Ovary (tissue), 9 donors: Measurements from ENCODE around the gene LRCH3. TPM values are rescaled to one million over a fixed set of nuclear protein-coding genes. Genes with fewer than 3 reads are reported as not detected.

Experiments
- DNase-seq, 5 donors: peaks; one replicate each; pipeline ENCODE4 v3.0.0-alpha.2; 2019 to 2020
- H3K27ac ChIP-seq, 2 donors: fragments of 200-600 bp; one replicate each; pipeline versions ENCODE4 v1.5.1 to v1.8.0; 2019 to 2022
- H3K27me3 ChIP-seq: fragments of 200-600 bp; one replicate; pipeline ENCODE4 v1.8.0; 2022
- H3K36me3 ChIP-seq: fragments of 200-600 bp; sonication (generic); one replicate; pipeline ENCODE4 v1.5.1; 2019
- H3K4me1 ChIP-seq: one replicate; pipeline ENCODE4 v1.8.1; 2013; ENCODE audit warnings: mild to moderate bottlenecking, moderate library complexity; ENCODE audit not compliant: insufficient read depth
- H3K4me3 ChIP-seq: fragments of 200-600 bp; sonication (generic); one replicate; pipeline ENCODE4 v1.5.1; 2017
- H3K9me3 ChIP-seq, 2 donors: fragments of 200-600 bp in 1 of 2; sonication (generic) in 1 of 2; one replicate each; pipeline versions ENCODE4 v1.5.1 to v1.8.1; 2013 to 2019; ENCODE audit warnings: mild to moderate bottlenecking in 1 of 2, moderate library complexity in 1 of 2
- CTCF ChIP-seq, 3 donors: fragments of 450-650 bp in 2 of 3; fragments of 200-600 bp in 1 of 3; IDR thresholded peaks; one replicate each; pipeline versions ENCODE4 v1.5.1 to v1.8.0; 2016 to 2022; ENCODE audit warnings: antibody characterized with exemption in 3 of 3, mild to moderate bottlenecking in 1 of 3
- EP300 ChIP-seq: sonication (generic); formaldehyde crosslinking; IDR thresholded peaks from one replicate; pipeline ENCODE4 v1.6.1; 2017; ENCODE audit warnings: antibody characterized with exemption
- POLR2A ChIP-seq: fragments of 450-650 bp; IDR thresholded peaks from one replicate; pipeline ENCODE4 v1.6.1; 2017; ENCODE audit warnings: antibody characterized with exemption, mild to moderate bottlenecking, moderate library complexity
- WGBS, 3 donors: extraction: QIAGEN DNeasy Blood & Tissue Kit in 1 of 3; methylation state at CpG; one replicate each; pipeline versions ENCODE4 v1.1.5 to v1.1.7; 2013 to 2017; 5-methylcytosine and 5-hydroxymethylcytosine counted together
- intact Hi-C, 4 donors: fragments of 100-400 bp; cut with DNase I; formaldehyde crosslinking; loops; one replicate each; pipeline versions ENCODE4 v1.11.0 to v1.15.1; 2022 to 2023
- polyA plus RNA-seq, 2 donors: library from polyadenylated mRNA; stranded (reverse); fragments of 200-250 nt in 1 of 2; fragments of 350-450 nt in 1 of 2; fragmentation: Illumina TruSeq in 1 of 2; extraction: RNeasy Lipid Tissue Mini Kit (QIAGEN cat#74804) in 1 of 2; gene quantifications; one replicate each; pipeline ENCODE4 v1.2.3, GENCODE V29; 2013 to 2014
- small RNA-seq: library from RNA; depleted of rRNA; stranded (forward); fragments of <200 nt; gene quantifications from one replicate; pipeline ENCODE3, GENCODE V24; 2016
- total RNA-seq, 7 donors: library from RNA; depleted of rRNA in 2 of 7; stranded (reverse); fragments of >200 nt in 2 of 7; fragmentation: NEBNext Ultra II Directional in 3 of 7; extraction: Animal tissue kit (Norgen Biotek cat#: 25700) in 3 of 7; gene quantifications; one replicate each; pipeline versions ENCODE4 v1.1.0 to v1.2.4, GENCODE V29; 2016 to 2023
- donor health status: DM: no; HTN: no; CAD: no; lungs with moderate emphysema.
- donor health status: DM: no; HTN: no; CAD: no.
- donor health status: Bipolar disorder and iron deficiency.
- donor health status: DM: yes; HTN: yes; CAD: no.
- donor health status: DM: no; HTN: no; CAD: no.
- donor health status: DM: yes; HTN: yes; CAD: no.

The LRCH3 gene
- total and polyA plus RNA-seq, 9 donors = 20.9 to 192 (median 61.6) TPM

GRCh38 chr3:197936819-197937384 lies 145.8 kb downstream of the LRCH3 start:
- Histone ChIP-seq H3K4me3 (no peak overlapping the region), H3K9me3 (no peaks in the 10 kb centered on the region), H3K27ac (no peak overlapping the region), H3K27me3 (no peaks in the 10 kb centered on the region), H3K4me1 (no peaks in the 10 kb centered on the region), H3K36me3 (no peaks in the 10 kb centered on the region)
- 89 to 91% (median 90%) methylated on average over 15 of the region's 15 CpGs for WGBS, 3 donors
- intact Hi-C loops = no loop called here
- DNase-seq = no peak
- TF ChIP-seq POLR2A (no peak), CTCF (IDR thresholded peaks at IDR 0.05) (no peak), EP300 (no peak)

Small RNA genes lying within 50 kb of the gene (small RNA-seq; reads per million reads assigned to genes)
- not detected for gene RNU6-858P

Other genes starting within 250 kb of the LRCH3 start
- 10 to 100 TPM in 3 of 7 donors, 1 to 10 TPM in 4; 3.3 to 15.4 (median 9.9) TPM for gene BDH1, start 235.3 kb upstream of the LRCH3 start, total RNA-seq
- 10 to 100 TPM; 11.7 to 14.4 TPM for gene BDH1, start 235.3 kb upstream of the LRCH3 start, polyA plus RNA-seq
- gene RUBCN, start 54.4 kb upstream of the LRCH3 start, total RNA-seq = 10 to 100 TPM; 20.0 to 36.2 (median 27.5) TPM
- gene RUBCN, start 54.4 kb upstream of the LRCH3 start, polyA plus RNA-seq = 10 to 100 TPM in 1 of 2 donors, 1 to 10 TPM in 1; 9.5 to 11.4 TPM
- 10 to 100 TPM; 23.8 to 70.5 (median 58.0) TPM for gene FYTTD1, start 41.4 kb upstream of the LRCH3 start, total RNA-seq
- gene FYTTD1, start 41.4 kb upstream of the LRCH3 start, polyA plus RNA-seq = 10 to 100 TPM; 16.8 to 49.6 TPM
- gene RPL35A, start 158.9 kb downstream of the LRCH3 start, total RNA-seq = 1,000 to 10,000 TPM; 1,036 to 2,796 (median 2,128) TPM
- gene RPL35A, start 158.9 kb downstream of the LRCH3 start, polyA plus RNA-seq = 1,000 to 10,000 TPM; 3,374 to 4,524 TPM
- 10 to 100 TPM in 3 of 7 donors, 1 to 10 TPM in 4; 5.1 to 12.8 (median 8.7) TPM for gene LMLN, start 169.0 kb downstream of the LRCH3 start, total RNA-seq
- 1 to 10 TPM; 2.4 to 7.0 TPM for gene LMLN, start 169.0 kb downstream of the LRCH3 start, polyA plus RNA-seq